NCI-H1436 treated with DMSO at 0.1 percent for 48 hours (cell line): ENCODE data around the gene WNT7A.

Source experiments
- DNase-seq: peaks from one replicate; lab custom pipeline; 2025; lab: John Stamatoyannopoulos, UW

WNT7A gene

GRCh38 chr3:13845806-13846205 is 34.1 kb downstream of the WNT7A start:
- DNase-seq, result no peak

- no peak for DNase-seq
Observed at GRCh38 chr3:13844911-13845310, 35.0 kb downstream of the WNT7A start.

GRCh38 chr3:13844286-13844685 is 35.6 kb downstream of the WNT7A start:
- DNase-seq, result no peak

- DNase-seq, result no peak
Observed at GRCh38 chr3:13843351-13843750, 36.5 kb downstream of the WNT7A start.

- DNase-seq, result no peak
Observed at GRCh38 chr3:13842226-13842625, 37.6 kb downstream of the WNT7A start.

GRCh38 chr3:13841826-13842225 is 38.0 kb downstream of the WNT7A start:
- no peak for DNase-seq

GRCh38 chr3:13841141-13841540 is 38.7 kb downstream of the WNT7A start:
- DNase-seq, result no peak

- no peak for DNase-seq
Observed at GRCh38 chr3:13840456-13840855, 39.4 kb downstream of the WNT7A start.

- DNase-seq, result no peak
Observed at GRCh38 chr3:13839726-13840340, 40.0 kb downstream of the WNT7A start.

- DNase-seq, result no peak
Observed at GRCh38 chr3:13839253-13839652, 40.6 kb downstream of the WNT7A start.

GRCh38 chr3:13838421-13838820 is 41.5 kb downstream of the WNT7A start:
- DNase-seq, result no peak

- no peak for DNase-seq
Observed at GRCh38 chr3:13837751-13838150, 42.1 kb downstream of the WNT7A start.

- DNase-seq, result no peak
Observed at GRCh38 chr3:13836658-13837587, 42.9 kb downstream of the WNT7A start.

- DNase-seq, result no peak
Observed at GRCh38 chr3:13835246-13835645, 44.6 kb downstream of the WNT7A start.

- no peak for DNase-seq
Observed at GRCh38 chr3:13834258-13835035, 45.4 kb downstream of the WNT7A start.

GRCh38 chr3:13833506-13834257 is 46.2 kb downstream of the WNT7A start:
- DNase-seq, result no peak

- no peak for DNase-seq
Observed at GRCh38 chr3:13832130-13832529, 47.7 kb downstream of the WNT7A start.

- DNase-seq, result no peak
Observed at GRCh38 chr3:13831386-13831996, 48.4 kb downstream of the WNT7A start.

GRCh38 chr3:13829311-13829710 is 50.6 kb downstream of the WNT7A start:
- no peak for DNase-seq

- DNase-seq, result no peak
Observed at GRCh38 chr3:13828501-13829265, 51.2 kb downstream of the WNT7A start.

- no peak for DNase-seq
Observed at GRCh38 chr3:13827699-13828098, 52.2 kb downstream of the WNT7A start.
